ENCODE results near the gene PRKCB.

The PRKCB gene

DNA sequence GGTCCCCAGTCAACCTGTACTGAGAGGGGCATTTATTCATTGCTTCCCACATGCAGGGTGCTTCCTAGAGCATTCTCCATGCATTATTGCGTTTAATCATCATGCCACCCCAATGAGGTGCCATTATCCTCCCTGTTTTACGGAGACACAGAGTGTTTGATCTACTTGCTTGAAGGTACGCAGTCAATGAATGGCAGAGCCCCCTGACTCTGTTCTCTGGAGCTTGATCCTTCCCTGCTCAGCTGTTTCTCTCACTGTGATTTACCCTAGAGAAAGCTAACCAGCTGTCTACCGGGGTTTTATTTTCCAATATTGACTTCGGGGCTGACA is 117.2 kb downstream of the PRKCB start:
- no peak overlapping the region for H2AFZ ChIP-seq (ENCODE audit: low read depth, low read length)
- TF ChIP-seq CTCF (IDR thresholded peaks at IDR 0.05; ENCODE audit: low read depth, low read length) (no peak), EZH2phosphoT487 (IDR thresholded peaks at IDR 0.05; ENCODE audit: low read depth) (no peak)
- H3K36me3 ChIP-seq (replicated peaks; ENCODE audit: low read depth, low read length), result no peaks in the 10 kb centered on the region
- no peaks in the 10 kb centered on the region for H3K79me2 ChIP-seq (ENCODE audit: low read length)
- H4K20me1 ChIP-seq (ENCODE audit: insufficient read depth, low read length), result no peaks in the 10 kb centered on the region
- no peak overlapping the region for H3K4me3 ChIP-seq (ENCODE audit: low read length)
- H3K9ac ChIP-seq (ENCODE audit: low read length), result no peak overlapping the region
- H3K9me3 ChIP-seq (ENCODE audit: insufficient read depth, low read length), result no peaks in the 10 kb centered on the region
- H3K27ac ChIP-seq (ENCODE audit: low read length), result no peak overlapping the region
- no peaks in the 10 kb centered on the region for H3K4me1 ChIP-seq (ENCODE audit: low read length)
- no peak overlapping the region for H3K4me2 ChIP-seq (ENCODE audit: low read length)
- H3K27me3 ChIP-seq (ENCODE audit: low read depth, low read length), result peaks cover 29% of the 10 kb centered on the region

DNA sequence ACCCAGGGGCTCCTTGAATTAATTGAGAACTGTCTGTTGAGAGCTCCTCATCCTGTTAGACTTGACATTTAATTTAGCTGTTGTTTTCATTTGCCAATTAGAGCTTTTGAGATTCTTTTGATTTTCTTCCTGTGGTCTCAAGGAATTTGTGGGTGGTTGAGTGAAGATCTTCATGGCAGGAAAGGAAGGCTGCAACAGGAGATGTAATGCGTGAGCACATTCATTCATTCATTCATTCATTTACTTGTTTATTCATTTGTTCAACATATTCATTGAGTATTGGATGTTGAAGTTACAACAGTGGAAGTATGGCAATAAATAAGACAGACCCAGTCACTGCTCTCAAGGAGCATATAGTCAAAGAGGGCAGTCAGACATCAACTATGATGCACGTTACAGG is 117.7 kb downstream of the PRKCB start:
- Histone ChIP-seq H3K4me3 (ENCODE audit: low read length) (no peak overlapping the region), H2AFZ (ENCODE audit: low read depth, low read length) (no peak overlapping the region), H3K4me1 (ENCODE audit: low read length) (no peaks in the 10 kb centered on the region), H3K79me2 (ENCODE audit: low read length) (no peaks in the 10 kb centered on the region), H3K36me3 (replicated peaks; ENCODE audit: low read depth, low read length) (no peaks in the 10 kb centered on the region), H3K9ac (ENCODE audit: low read length) (no peak overlapping the region), H3K9me3 (ENCODE audit: insufficient read depth, low read length) (no peaks in the 10 kb centered on the region), H3K27ac (ENCODE audit: low read length) (no peak overlapping the region), H3K4me2 (ENCODE audit: low read length) (no peak overlapping the region), H4K20me1 (ENCODE audit: insufficient read depth, low read length) (no peaks in the 10 kb centered on the region), H3K27me3 (ENCODE audit: low read depth, low read length) (peaks cover 29% of the 10 kb centered on the region)
- TF ChIP-seq EZH2phosphoT487 (IDR thresholded peaks at IDR 0.05; ENCODE audit: low read depth) (no peak), CTCF (IDR thresholded peaks at IDR 0.05; ENCODE audit: low read depth, low read length) (no peak)

- Histone ChIP-seq H3K4me3 (ENCODE audit: low read length) (no peak overlapping the region), H3K4me2 (ENCODE audit: low read length) (no peak overlapping the region), H3K79me2 (ENCODE audit: low read length) (no peaks in the 10 kb centered on the region), H3K9ac (ENCODE audit: low read length) (no peak overlapping the region), H4K20me1 (ENCODE audit: insufficient read depth, low read length) (no peaks in the 10 kb centered on the region), H3K4me1 (ENCODE audit: low read length) (no peaks in the 10 kb centered on the region), H3K36me3 (replicated peaks; ENCODE audit: low read depth, low read length) (no peaks in the 10 kb centered on the region), H3K27ac (ENCODE audit: low read length) (no peak overlapping the region), H3K9me3 (ENCODE audit: insufficient read depth, low read length) (no peaks in the 10 kb centered on the region), H3K27me3 (ENCODE audit: low read depth, low read length) (peaks cover 37% of the 10 kb centered on the region), H2AFZ (ENCODE audit: low read depth, low read length) (no peak overlapping the region)
- TF ChIP-seq EZH2phosphoT487 (IDR thresholded peaks at IDR 0.05; ENCODE audit: low read depth) (no peak), CTCF (IDR thresholded peaks at IDR 0.05; ENCODE audit: low read depth, low read length) (no peak)
Measured at GRCh38 chr16:23955088-23955487, 119.3 kb downstream of the PRKCB start.

GRCh38 chr16:23957287-23957686 is 121.5 kb downstream of the PRKCB start:
- Histone ChIP-seq H3K79me2 (ENCODE audit: low read length) (no peaks in the 10 kb centered on the region), H3K4me3 (ENCODE audit: low read length) (no peak overlapping the region), H3K9ac (ENCODE audit: low read length) (no peak overlapping the region), H3K4me1 (ENCODE audit: low read length) (no peaks in the 10 kb centered on the region), H3K27me3 (ENCODE audit: low read depth, low read length) (peaks cover 33% of the 10 kb centered on the region), H4K20me1 (ENCODE audit: insufficient read depth, low read length) (no peaks in the 10 kb centered on the region), H3K27ac (ENCODE audit: low read length) (no peak overlapping the region), H3K9me3 (ENCODE audit: insufficient read depth, low read length) (no peaks in the 10 kb centered on the region), H2AFZ (ENCODE audit: low read depth, low read length) (no peak overlapping the region), H3K36me3 (replicated peaks; ENCODE audit: low read depth, low read length) (no peaks in the 10 kb centered on the region), H3K4me2 (ENCODE audit: low read length) (no peak overlapping the region)
- TF ChIP-seq CTCF (IDR thresholded peaks at IDR 0.05; ENCODE audit: low read depth, low read length) (no peak), EZH2phosphoT487 (IDR thresholded peaks at IDR 0.05; ENCODE audit: low read depth) (no peak)

Measured in OCI-LY3 (cell line).